GM18508 (cell line): ENCODE results near the gene DISP3.

Experiments
- ATAC-seq: cut with Tn5 transposase; IDR thresholded peaks from one replicate; pipeline ENCODE4 v1.9.1; 2021; ENCODE audit warnings: moderate number of reproducible peaks; ENCODE audit not compliant: insufficient read depth, unreplicated experiment

DISP3 gene

DNA sequence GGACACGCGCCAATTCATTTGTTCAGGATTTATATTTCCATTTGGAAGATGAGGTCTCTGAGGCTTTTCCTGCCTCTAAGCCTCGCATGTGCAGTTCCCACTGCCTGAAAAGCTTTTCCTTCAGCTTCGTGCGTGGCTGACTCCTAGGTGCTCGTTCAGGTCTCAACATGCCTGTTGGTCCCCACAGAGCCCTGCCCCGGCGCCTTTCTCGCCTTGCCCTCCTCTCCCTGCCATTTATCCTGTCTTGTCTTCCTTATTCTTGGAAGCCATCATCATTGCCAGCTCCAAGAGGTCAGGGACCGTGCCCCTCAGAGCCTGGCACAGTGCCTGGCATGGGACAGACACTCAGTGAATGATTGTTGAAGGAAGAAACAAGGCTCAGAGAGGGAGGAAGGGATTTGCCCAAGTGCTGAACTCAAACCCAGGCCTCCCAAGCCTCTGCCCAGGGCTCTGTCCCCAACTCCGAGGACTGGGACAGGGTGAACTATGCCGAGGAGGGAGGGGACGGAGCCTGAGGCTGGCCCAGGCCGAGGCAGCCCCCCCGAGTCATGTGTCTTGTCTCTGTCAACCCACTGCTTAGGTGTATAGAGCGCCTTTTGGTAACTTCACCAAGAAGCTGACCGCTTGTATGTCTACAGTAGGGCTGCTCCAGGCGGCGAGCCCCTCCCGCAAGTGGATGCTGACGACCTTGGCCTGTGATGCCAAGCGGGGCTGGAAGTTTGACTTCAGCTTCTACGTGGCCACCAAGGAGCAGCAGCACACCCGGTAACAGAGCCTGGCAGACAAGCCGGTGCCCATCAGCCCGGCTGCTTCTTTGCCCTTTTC is 47.3 kb downstream of the DISP3 start:
- ATAC-seq, result no peak

DNA sequence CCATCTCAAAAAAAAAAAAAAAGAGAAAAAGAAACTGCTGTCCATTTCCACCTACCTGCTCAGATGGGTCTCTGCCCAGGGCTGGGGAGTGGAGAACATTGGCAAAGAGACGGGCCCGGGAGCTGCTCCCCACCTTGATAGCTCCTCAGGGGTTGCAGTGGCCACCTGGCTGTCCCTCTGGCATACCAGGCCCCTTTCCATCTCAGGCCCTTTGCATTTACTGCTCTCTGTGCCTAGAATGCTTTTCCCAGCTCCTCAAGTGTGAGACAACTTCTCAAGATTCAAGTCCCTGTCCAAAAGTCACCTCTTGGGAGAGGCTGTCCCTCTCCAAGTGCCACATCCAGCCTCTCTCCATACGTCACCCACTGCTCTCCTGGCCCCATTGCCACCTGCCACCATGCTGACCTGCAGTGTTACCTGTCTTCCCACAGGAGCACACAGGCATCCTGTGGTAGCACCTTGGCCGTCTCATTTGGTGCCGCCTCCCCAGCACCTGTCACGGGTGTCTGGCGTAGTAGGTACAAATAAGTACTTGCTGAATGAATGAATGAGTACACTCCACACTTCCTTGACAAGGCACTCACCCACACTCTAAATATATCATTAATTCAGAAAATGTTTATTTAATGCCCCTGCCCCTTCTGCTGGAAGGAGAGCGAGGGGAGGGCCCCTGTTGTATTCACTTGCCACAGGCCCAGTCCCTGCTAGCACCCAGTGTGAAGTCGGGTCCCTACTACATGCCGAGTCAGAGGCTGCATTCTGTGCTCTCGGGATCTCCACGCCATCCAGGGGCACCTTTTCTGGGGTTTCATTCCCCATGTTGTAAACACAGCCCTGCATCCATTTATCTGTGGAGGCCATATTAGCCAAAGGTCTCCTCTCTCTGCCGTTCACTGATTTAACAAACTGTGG is 48.8 kb downstream of the DISP3 start:
- no peak for ATAC-seq

DNA sequence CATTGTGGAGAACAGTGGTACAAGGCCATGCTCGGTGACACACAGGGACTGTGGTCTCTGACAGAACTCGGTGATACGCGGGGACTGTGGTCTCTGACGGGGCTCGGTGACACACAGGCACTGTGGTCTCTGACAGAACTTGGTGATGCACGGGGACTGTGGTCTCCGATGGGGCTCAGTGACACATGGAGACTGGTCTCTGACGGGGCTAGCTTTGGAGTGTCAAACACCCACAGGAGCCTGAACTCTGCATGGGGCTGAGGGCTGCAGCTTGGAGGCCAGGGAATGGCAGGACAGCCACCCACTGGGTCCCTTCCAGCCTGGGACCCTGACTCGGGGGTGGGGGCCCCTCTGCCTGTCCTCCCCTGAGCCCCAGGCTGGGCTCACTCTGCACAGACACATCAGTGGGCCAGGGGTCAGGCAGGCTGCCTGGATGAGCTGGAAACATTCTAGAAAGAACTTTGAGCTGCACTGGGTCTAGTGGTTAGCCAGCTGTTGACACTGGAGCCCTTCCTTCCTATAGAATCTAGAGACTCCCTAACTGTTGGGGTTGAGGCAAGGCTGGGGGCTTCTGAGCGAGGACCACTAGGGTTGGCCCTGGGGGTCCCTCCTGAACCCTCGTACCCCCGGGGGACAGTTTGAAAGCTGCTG is 49.8 kb downstream of the DISP3 start:
- ATAC-seq, result no peak

DNA sequence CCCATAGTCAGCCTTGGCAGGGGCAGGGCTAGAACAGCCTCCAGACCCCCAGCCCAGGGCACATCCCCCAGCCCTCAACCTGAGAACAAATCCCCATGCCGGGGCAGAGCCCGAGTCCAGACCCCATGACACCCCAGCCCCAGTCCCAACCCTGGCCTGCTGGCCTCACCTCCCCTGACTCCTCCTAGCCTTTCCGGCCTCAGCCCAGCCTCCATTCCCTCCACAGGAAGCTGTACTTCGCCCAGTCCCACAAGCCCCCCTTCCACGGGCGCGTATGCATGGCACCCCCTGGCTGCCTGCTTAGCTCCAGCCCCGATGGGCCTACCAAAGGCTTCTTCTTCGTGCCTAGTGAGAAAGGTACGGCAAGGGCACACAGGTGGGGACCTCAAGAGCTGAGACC is 50.4 kb downstream of the DISP3 start:
- ATAC-seq, result no peak

DNA sequence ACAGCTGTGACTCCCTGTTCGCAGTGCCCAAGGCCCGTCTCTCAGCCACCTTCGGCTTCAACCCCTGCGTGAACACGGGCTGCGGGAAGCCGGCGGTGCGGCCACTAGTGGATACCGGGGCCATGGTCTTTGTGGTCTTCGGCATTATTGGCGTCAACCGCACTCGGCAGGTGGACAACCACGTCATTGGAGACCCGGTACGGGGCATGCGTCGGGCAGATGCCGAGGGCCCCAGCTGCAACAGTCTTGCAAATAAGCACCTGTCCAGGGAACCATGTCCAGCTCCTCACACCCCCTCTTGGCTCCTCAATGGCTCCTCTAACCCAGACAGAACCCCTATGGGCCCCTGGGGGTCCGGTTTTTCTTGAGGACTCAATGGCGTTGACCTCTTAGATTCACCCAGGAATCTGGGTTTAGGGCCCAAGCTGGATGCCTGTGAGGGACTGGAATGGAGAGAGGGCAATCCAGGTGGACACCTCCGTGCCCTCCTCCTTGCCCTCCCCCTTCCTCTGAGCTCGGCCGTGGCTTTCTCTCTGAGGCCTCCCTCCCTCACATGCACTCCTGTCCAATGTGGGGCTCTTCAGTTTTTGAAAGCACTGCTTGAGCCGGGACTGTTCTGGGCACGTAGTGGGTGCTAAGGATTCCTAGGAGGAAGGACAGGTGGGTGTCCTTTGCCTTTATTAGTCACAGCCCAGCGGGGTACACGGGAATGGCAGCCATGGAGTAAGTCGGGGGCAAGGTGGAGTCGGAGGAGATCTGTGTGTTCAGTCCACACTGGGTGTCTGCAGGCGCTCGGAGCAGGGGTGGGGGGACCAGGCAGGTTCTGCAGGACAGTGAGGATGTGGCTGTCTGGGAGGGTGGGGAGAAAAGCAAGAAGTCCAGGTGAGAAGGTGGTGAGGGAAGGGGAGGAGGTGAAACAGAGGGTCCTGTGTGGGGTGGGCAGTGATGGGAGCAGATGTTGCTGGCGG is 51.1 kb downstream of the DISP3 start:
- no peak for ATAC-seq

DNA sequence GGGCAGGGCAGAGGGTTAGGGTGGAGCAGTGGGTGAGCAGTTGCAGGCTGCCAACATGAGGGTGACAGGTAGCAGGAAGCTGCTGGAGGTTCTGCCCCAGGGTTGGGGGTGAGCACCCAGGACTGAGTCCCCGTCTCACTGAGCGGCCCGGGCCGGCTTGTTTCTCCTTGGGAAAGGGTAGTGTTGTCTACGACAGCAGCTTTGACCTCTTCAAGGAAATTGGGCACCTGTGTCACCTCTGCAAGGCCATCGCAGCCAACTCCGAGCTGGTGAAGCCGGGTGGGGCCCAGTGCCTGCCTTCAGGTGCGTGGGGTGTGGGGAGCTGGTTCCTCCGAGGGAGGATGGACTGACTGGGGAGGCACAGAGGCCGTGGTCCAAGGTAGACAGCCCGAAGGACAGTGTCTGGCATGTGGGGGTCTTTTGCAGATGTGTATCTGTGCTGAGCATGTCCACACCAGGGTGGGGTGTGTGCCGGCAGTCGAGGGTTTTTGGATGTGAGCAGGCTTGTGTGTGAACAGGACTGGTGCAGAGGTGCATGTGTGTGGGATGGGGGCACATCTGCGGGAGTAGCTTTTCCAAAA is 51.9 kb downstream of the DISP3 start:
- no peak for ATAC-seq

DNA sequence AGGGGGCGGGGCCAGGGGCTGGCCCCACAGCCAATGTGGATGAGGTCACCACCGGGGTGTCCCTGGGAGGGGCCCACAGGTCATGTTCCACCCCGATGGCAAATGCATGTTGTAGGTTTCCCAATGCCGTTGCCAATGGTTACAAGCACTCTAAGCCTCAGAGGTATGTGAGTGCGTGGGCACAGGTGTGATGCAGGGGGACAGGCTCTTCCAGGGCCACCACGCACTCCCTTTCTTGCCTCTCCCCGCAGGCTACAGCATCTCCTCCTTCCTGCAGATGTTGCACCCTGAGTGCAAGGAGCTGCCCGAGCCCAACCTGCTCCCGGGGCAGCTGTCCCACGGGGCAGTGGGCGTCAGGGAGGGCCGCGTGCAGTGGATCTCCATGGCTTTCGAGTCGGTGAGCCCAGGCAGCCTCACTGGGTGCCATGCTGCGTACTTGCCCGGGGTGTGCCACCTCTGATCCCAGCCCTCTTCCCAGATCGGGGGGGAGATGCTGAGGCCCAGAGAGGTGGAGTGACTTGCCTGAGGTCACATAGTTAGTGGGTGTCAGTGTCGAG is 52.4 kb downstream of the DISP3 start:
- ATAC-seq, result no peak

DNA sequence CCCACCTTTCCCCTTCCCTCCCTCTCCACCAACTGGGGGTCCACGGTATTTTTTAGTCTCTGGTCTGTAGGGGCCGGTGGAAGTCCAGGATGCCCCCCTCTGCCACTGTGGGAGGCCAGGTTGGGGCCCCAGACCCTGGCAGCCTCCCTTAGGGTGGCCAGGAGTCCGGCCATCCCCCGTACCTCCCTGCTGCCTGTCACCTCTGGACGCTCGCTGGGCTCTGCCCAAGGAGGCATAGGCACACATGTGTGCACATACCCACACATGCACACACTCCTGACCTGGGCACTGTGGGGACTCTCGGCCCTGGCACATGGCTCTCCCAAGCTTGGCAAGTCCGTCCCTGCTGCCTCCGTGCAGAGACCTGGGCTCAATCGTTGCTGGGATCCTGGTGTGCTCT is 53.0 kb downstream of the DISP3 start:
- ATAC-seq, result no peak

DNA sequence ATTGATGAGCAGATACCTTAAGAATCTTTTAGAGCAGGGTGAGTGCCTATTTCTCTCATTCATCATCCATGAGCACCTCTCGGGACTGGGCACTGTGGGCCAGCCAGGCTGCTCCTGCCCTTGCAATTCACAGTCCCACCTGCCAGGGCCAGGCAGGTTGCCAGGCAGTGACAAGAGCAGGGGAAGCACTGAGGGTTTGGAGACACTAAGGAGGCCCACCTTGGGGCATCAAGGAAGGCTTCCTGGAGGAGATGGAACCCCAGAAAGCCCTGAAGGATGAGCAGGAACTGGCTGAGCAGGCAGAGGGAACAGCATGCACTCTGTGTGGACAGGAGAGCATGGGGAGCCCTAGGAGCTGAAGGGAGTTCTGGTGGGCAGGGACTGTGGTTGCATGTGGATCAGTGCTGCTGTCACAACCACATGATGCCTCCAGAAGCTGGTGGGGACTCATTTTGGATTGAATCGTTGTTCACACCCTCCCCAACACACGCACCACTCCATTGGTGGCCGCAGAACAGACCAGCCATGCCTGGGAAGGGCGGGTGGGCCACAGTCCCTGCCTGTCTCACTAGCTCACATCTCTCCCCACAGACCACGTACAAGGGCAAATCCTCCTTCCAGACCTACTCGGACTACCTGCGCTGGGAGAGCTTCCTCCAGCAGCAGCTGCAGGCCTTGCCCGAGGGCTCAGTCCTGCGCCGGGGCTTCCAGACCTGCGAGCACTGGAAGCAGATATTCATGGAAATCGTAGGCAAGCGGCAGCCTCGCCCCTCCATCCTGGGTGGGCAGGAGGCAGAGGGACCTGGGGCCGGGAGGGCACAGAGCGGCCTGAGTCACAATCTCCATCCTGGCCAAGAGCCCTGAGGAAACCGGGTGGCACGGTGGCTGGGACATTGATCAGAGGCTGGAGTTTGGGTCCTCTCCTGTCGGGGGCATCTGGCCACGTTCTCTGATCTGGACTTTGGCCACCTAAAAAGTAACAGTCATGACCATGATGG is 55.1 kb downstream of the DISP3 start:
- no peak for ATAC-seq

DNA sequence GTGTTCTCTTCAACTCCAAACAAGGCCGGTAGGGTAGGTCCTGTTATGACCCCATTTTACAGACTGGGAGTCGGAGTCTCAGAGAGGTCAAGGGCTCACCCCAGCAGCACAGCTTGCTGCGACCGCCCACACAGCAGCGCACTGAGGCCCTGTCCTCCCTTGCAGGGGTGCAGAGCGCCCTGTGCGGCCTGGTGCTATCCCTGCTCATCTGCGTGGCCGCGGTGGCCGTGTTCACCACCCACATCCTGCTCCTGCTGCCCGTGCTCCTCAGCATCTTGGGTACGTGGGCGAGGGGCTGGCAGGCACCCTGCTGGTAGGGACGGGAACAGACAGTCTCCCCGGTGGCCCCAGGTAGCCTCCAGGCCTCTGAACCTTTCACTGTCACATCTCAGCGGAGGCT is 55.9 kb downstream of the DISP3 start:
- no peak for ATAC-seq

DNA sequence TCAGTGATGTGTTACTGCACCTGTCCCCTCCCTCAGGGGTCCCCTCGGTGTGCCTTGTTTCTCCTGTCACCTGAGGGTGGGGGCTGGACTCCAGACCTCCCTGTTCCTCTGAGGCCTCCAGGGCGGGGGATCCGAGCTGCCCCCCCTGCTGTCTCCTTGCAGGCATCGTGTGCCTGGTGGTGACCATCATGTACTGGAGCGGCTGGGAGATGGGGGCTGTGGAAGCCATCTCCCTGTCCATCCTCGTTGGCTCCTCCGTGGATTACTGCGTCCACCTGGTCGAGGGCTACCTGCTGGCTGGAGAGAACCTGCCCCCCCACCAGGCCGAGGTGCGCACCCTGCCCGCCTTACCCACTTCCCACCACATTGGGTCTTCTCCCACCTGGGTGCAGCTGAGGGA is 56.4 kb downstream of the DISP3 start:
- ATAC-seq, result no peak

DNA sequence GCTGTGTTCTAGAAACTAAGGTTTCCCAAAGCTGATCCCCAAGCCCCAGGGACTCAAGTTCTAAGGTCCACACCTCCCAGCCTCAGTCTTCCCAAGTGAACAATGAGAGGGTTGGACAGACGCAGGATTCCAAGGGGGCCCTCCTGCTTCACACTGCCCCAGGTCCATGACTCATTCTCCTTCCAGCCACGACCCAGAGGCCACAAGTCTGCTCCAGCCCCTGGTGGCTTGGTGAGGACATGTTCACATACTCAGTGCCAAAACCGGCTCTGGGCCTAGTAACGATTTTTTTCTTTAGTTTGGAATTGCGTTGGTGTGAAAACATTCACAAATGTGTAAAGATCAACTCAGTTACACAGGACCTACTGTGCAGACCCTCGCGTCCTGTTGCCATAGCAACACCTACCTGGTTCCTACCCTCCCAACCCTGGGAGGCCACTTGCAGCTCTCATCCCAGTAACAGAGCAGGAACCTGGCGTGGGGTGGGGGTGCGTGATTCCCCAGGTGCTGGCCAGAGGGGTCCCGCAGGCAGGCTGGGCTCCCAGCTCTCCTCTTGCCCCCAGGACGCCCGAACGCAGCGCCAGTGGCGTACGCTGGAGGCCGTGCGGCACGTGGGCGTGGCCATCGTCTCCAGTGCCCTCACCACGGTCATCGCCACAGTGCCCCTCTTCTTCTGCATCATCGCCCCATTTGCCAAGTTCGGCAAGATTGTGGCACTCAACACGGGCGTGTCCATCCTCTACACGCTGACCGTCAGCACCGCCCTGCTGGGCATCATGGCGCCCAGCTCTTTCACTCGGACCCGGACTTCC is 57.0 kb downstream of the DISP3 start:
- no peak for ATAC-seq

DNA sequence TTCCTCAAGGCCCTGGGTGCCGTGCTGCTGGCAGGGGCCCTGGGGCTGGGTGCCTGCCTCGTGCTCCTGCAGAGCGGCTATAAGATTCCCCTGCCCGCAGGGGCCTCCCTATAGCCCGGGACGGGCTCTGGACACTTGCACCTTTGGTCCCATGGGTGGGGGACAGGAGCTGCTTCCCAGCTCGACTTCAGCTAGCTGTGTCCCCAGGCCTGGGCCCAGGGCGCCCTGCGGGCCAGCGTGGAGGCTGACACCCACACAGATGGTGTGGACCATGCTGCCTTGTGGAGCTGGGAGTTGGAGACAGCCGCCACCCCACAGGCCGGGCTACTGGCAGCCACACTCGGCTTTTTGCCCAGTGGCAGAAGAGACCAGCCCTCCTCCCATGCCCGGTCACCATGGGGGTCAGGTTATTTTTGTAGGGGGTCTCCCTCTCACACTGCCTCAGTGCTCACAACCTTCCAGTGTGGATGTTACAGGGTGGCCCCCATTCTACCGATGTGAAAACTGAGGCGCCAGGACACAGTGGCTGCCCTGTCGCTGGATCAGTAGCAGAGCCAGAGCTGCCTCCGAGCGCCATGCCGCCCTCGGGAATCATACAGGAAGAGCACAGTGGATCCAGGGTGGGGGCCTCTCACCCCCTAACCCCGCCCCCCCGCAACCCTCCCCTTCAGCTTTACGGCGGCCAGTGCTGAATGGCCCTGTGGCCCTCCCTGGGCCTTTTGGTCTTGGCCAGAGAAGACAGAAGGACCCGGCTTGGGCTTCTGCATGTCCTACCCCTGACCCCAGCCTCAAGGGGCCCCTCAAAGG is 57.8 kb downstream of the DISP3 start:
- no peak for ATAC-seq

DNA sequence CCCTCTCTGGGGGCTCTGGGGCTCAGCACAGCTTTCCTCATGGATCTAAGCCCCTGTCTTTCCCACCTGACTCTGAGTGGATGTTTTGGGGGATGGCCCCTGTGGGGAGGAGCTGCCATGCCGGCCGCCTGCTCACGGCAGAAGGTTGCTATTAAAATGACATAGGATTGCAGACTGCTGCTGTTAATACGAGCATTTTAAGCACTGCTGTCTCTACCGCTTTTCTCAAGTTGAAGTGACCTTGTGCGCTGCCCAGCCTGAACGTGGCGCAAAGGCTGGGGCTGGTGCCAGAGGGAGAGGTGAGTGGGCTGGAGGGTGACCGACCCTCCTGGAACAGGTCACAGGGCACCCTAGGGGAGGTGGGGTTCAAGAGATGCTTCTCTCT is 58.4 kb downstream of the DISP3 start:
- no peak for ATAC-seq

DNA sequence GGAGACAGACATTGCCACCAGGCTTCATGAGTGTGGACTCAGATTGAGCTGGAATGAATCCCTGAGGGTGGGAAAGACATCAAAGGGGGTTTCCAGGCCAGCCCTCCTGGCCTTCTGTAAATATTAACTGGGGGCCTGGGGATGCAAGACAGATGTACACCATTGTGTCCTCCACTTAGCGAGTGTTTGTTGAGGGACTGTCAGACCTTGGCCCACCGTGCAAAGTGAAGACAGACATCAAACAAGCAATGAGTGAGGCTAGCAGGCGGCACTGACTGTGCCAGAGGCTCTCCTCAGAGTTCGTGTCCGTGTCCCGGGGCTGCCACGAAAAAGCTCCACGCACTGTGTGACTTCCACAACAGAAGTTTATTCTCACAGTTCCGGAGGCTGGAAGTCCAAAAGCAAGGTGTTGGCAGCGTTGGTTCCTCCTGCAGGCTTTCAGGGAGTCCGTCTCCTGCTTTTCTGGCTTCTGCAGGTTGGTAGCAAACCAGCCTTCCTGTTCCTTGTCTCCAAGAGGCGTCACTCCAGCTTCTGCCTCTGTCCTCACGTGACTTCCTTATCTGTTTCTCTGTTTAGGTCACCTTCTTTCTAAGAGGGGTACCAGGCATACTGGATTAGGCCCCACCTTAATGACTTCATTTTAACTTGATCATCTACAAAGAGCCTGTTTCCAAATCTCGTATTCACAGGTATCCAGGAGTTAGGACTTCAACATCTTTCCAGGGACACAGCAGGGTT is 59.1 kb downstream of the DISP3 start:
- no peak for ATAC-seq

DNA sequence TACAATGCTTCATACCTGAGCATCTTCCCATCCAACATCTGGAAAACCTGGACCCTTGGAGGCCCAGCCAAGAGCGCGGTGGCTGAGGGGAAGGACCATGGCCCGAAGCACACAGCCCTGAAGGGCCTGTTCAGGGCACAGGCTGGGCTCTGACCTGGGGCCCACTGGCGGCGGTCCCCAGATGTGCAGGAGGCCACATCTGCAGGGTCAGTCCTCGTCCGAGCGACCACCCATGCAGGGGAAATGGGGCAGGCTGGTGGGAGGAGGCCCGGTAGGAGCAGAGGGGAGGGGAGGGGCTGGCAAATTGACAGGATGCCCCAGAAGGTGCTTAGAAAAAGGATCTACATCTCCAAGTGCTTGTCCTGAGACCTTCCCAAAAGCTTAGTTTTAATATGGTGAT is 59.9 kb downstream of the DISP3 start:
- ATAC-seq, result no peak
